IPS DF 19.7 (cell line): ENCODE data around the gene MAPKAPK3.

ENCODE experiments used
- DNase-seq: peaks from one replicate; pipeline ENCODE4 v3.0.0-alpha.2; 2013; ENCODE audit warnings: low read depth, low spot score

Gene MAPKAPK3

GRCh38 chr3:50626401-50626800, 9.4 kb downstream of the MAPKAPK3 start:
- no peak for DNase-seq

GRCh38 chr3:50627407-50628051, 10.6 kb downstream of the MAPKAPK3 start:
- no peak for DNase-seq

GRCh38 chr3:50628601-50629000, 11.7 kb downstream of the MAPKAPK3 start:
- DNase-seq: no peak

- DNase-seq: no peak
Observed at GRCh38 chr3:50630394-50630793, 13.4 kb downstream of the MAPKAPK3 start.

- no peak for DNase-seq
Observed at GRCh38 chr3:50630877-50631276, 13.9 kb downstream of the MAPKAPK3 start.

- no peak for DNase-seq
Observed at GRCh38 chr3:50632450-50632849, 15.5 kb downstream of the MAPKAPK3 start.

- no peak for DNase-seq
Observed at GRCh38 chr3:50633230-50633790, 16.4 kb downstream of the MAPKAPK3 start.

- no peak for DNase-seq
Observed at GRCh38 chr3:50635066-50635465, 18.1 kb downstream of the MAPKAPK3 start.

- no peak for DNase-seq
Observed at GRCh38 chr3:50637011-50637410, 20.1 kb downstream of the MAPKAPK3 start.

- DNase-seq: no peak
Observed at GRCh38 chr3:50637945-50638344, 21.0 kb downstream of the MAPKAPK3 start.

GRCh38 chr3:50639055-50639494, 22.1 kb downstream of the MAPKAPK3 start:
- no peak for DNase-seq

- no peak for DNase-seq
Observed at GRCh38 chr3:50642382-50642781, 25.4 kb downstream of the MAPKAPK3 start.

GRCh38 chr3:50644561-50644960, 27.6 kb downstream of the MAPKAPK3 start:
- DNase-seq: no peak

- DNase-seq: no peak
Observed at GRCh38 chr3:50645378-50645777, 28.4 kb downstream of the MAPKAPK3 start.

- DNase-seq: no peak
Observed at GRCh38 chr3:50648313-50648712, 31.4 kb downstream of the MAPKAPK3 start.

- DNase-seq: no peak
Observed at GRCh38 chr3:50648944-50649343, 32.0 kb downstream of the MAPKAPK3 start.

GRCh38 chr3:50649451-50649931, 32.5 kb downstream of the MAPKAPK3 start:
- no peak for DNase-seq

GRCh38 chr3:50650018-50650417, 33.1 kb downstream of the MAPKAPK3 start:
- DNase-seq: no peak

- DNase-seq: no peak
Observed at GRCh38 chr3:50651445-50651844, 34.5 kb downstream of the MAPKAPK3 start.

GRCh38 chr3:50651920-50652529, 35.1 kb downstream of the MAPKAPK3 start:
- DNase-seq: no peak

GRCh38 chr3:50652709-50653108, 35.8 kb downstream of the MAPKAPK3 start:
- no peak for DNase-seq

- DNase-seq: no peak
Observed at GRCh38 chr3:50653937-50654595, 37.1 kb downstream of the MAPKAPK3 start.
